ENCODE results near the gene SCN8A.

DNA sequence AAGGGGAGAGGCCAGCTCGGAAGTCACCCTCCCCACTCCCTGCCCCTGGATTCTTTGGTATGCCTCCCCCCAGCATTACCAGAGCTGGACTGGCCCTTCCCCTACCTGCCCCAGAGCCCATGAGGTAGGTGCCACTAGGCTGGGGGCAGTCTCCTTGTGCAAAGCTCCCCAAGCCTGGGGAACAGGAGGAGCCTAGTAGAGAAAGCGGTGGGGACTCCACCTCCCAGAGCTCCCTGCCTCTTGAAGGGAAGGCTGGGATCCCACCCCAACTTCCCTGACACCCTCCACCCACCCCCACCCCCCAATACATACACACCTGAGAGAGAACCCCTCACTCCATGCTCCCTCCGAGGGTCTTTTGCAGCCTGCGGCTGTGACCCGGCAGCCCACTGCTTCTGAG lies 227.1 kb downstream of the SCN8A start:
- TF ChIP-seq POLR2AphosphoS5 (IDR thresholded peaks at IDR 0.05) (no peak), CTCF (IDR thresholded peaks at IDR 0.05) (no peak)

All from breast epithelium (tissue), 3 donors.